GM18909 (cell line): ENCODE data around the gene TPH1.
"Not testable (repeated sequence)": the region's sequence is repeated elsewhere in the genome, so short reads cannot be mapped to it uniquely, and the experiment has no call there.

Source experiments
- ATAC-seq: cut with Tn5 transposase; IDR thresholded peaks from one replicate; pipeline ENCODE4 v1.9.1; 2021; ENCODE audit warnings: mild to moderate bottlenecking; ENCODE audit not compliant: unreplicated experiment, poor library complexity

Gene TPH1

DNA sequence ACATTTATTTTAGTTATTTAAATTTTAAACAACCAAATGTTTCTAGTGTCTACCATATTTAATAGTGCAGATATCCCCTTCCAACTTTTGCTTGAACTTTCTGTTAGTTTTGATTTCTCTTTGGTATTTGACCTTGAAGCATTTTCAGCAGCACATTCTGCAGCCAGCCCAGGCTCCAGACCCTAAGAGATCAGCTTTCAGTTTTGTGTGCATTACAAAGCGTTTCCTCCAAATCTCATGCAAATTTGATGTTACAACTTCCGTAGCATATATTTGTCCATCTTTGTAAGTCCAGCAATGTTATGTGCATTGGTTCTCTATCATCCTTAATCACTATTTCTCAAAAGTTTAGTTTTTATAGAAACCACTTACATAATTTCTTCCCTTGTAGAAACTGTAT, 18.6 kb downstream of the TPH1 start:
- no peak for ATAC-seq

DNA sequence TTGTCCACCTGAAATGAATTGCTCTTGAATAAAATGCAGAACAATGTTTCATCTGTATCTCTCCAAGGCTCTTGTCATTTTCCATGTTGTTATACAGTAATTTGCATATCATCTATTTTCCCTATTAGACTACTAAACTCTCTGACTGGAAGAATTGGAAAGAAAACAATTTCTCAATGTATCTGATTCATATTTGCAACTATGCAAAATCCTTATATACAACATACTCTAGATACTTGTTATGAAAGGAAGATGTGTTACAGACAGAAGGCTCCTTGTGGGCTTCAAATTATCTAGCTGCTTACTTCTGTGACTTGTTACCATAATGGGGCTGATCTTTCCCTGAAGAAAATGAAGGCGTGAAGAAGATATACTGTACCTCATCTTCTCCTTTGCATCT, 23.6 kb downstream of the TPH1 start:
- ATAC-seq = no peak

DNA sequence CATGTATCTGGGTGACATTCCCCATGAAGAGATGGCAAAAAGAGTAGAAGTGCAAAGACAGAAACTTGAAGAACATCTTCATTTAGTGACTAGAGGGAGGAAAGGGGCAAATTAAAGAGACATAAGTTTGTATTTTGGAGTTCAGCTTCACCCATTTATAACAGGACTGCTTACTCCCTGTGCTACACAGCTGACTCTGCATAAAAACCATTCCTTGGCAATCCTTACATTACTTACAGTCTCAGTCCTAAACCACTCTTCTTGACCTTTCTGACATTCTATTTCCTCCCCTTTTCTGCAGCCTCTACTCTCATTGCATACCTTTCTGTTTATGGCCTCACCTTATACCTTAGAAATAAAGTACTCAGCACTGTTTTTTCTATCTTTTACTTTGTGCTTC, 26.4 kb downstream of the TPH1 start:
- no peak for ATAC-seq

DNA sequence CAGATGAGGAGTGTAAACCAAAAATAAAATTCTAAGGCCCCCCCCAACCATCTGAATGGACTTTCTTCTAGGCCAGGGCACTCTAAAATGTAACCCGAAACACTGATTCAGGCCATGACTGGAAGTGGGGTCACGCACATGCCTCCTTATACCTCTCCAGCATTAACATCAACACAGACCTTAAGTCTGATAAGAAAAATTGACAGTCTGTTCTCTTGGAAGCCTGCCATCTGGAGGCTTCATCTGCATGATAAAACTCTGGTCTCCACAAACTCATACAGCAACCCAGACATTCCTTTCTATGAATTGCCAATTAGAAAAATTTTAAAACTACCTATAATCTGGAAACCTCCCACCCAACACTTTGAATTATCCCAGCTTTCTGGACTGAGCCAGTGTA, 29.3 kb downstream of the TPH1 start:
- ATAC-seq = no peak

DNA sequence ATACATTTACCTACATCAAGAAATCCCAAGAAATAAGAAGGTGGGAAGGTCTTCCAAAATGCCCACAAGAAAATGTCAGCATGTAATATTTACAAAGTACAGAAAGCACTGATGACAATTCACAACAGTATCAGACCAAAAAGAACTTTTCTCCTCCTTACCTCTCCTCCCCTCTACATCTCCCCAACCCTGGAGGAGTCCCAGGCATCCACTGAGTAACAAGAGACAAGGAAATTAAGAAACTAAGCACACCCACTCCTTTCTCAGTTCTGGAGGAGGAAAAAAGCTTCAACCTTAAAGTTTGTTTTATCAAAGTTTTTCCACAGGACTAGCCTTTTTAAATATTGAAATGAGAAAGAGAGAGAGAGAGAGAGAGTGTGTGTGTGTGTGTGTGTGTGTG, 31.2 kb downstream of the TPH1 start:
- ATAC-seq = no peak

DNA sequence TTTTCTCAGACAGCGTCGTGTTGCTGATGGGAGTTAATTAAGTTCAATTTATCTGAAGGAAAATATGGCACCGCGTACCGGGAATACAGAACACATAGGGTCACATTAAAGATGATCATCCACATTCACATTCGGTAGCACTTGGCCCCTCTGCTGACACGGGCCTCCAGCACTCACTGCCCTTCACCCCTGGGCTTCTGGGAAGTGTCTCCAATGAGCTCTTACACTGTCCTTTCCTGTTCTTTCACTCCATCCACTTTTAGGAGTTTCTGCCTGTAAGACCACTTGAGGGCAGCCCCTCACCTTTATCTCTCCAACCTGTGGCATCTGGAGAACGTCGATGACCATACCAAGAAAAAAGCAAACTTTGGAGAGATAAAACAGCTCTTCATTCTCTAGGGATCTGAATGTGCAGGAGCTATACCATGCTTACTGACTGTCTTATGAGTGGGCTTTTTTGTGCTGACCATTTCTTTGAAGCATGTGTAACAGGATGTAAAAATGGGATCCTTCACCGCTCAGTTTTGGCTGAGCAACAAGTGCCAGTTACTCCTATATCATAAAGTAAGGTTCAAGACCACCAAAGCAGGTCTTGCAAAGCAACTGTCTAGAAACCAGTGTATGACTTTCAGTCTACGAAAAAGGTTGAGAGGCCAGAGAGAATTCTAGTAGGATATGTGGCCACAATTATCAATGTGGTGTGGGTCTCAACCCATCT, 32.1 kb downstream of the TPH1 start:
- no peak for ATAC-seq

DNA sequence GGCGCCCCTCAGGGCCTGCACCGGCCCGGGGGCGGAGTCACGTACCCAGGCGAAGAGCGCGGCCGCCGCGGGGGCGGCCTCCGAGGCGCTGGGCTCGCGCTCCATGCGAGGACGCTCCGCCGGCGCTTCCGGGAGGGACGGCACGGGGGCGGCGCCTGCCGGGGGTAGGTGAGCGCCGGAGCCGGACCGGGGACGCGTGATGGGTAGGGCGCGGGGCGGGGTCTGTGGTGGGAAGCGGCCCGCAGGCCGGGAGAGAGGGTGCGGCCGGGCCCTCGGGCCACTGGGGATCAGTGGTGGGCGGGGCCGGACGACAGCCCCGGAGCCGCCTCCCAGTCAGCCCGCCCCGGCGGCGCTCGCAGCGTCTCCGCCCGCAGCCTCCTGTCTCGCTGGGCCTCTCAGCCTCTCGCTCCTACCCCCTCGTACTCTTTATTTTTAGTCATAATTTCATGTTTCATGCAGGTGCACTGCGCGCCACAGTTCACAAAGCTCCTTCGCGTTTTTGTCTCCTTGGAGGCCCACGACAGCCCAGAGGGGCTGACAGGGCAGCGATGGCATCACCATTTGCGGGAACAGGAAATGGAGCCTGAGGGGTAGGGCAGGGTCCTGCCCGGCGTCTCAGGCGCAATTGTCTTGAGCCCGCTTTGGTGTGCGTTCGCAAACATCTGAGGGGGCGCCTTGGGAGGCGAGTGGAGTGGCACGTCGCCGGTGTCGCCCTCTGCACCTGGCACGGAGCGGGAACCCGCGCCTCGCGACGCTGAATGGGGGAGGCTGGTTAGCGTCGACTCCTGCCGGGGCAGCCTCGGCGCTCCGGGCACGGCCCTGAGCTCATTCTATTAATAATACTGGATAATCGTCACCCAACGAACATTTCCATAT, 32.9 kb downstream of the TPH1 start, which contains the start of gene SERGEF:
Gene SERGEF, minus strand, starts transcription at position 142 of the 876 bp plus-strand sequence. Its CDS starts 37 bp downstream, at position 105.
- ATAC-seq = peak; percentile 94

DNA sequence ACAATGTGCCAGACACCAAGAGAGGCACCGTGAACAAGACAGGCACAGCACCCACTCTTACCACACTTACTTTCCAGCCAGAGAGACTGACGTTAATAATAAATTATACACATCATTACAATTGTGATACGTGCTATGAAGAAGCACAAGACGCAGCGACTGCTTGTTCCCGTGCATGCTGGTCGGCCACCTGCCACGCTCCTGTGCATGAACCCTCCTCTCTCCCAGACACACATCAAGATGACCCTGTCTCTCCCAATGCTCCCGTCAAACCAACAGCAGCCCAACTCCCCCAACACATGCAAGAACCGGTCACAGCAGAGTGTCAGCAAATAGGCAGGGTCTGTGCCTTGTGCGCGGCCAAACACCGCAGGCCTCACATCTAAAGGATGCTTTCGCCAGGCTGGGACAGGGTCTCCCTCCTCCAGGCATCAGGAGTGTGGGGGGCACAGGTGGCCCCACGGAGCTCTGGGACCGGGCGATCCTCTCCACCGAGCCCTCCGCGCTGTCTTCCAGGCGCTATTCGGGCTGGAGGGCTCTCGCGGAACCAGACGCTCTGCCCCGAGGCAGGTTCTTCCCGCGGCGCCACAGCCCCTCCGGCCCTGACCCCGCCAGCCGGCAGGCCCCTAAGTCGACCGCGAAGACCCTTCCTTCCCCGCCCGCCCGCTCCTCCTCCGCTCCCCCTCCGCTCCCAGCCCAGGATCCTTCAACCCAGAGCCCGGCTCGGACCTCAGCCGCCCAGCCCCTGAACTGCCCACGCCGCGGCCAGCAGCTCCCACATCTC, 33.8 kb downstream of the TPH1 start:
- ATAC-seq = no peak

DNA sequence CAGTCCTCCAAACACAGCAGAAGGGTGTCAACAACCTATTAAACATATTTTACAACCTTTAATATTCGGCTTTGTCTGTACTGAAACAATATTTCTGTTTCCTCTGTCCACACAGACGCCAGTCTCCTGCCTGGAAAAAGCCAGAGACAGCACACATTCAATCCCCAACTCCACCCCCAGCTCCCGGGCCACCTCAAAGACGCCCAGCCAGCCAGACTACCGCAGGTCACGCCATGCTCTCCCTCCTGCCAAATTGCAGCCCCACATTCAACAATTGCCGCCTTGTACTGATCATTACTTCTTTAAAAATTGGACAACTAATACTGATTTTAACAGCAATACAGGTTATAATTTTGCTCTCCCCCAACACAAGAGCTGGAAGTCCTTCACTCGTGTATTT, 34.4 kb downstream of the TPH1 start:
- no peak for ATAC-seq

DNA sequence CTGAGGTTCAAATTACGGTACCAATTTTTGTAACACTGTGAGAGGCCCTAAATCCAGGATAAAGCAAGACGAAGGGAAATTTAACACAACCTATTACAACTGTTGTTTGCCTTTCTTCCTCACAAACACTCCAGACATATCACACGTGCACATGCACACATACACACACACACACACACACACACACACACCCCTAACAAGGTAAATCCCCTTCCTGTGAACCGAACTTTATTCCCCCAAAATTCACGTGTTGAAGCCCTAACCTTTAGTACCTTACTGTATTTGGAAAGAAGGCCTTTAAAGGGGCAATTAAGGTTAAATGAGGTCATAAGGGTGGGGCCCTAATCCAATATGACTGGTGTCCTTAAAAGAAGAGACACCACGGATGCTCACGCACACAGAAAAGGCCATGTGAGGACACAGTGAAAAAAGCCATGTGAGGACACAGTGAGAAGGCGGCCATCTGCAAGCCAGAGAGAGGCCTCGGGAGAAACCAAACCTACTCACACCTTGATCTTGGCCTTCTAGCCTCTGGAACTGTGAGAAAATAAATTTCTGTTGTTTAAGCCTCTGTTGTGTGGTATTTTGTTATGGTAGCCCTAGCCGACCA, 35.0 kb downstream of the TPH1 start:
- no peak for ATAC-seq

DNA sequence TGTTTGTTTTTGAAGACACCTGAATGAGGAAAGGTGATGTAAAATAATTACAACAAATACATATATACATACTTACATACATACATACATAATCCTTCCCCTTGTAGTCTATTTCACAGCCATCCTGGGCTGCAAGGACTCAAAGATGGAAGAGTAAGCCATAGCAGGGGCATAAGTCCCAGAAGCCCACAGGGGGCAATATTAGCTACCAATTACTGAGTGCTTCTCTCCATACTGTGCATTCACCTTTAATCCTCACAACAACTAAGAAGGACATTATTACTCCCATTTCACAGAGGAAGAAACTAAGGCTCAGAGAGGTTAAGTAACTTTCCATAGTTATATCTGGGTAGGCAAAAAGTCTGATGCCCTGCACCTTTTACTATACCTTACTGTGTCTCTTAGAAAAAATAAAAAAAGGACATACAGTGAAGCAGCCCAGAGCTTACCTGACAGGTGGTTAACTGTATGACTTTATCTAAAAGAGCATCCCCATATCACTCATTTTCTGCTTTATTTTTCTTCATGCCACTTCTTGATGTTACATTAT, 35.9 kb downstream of the TPH1 start:
- ATAC-seq = no peak

DNA sequence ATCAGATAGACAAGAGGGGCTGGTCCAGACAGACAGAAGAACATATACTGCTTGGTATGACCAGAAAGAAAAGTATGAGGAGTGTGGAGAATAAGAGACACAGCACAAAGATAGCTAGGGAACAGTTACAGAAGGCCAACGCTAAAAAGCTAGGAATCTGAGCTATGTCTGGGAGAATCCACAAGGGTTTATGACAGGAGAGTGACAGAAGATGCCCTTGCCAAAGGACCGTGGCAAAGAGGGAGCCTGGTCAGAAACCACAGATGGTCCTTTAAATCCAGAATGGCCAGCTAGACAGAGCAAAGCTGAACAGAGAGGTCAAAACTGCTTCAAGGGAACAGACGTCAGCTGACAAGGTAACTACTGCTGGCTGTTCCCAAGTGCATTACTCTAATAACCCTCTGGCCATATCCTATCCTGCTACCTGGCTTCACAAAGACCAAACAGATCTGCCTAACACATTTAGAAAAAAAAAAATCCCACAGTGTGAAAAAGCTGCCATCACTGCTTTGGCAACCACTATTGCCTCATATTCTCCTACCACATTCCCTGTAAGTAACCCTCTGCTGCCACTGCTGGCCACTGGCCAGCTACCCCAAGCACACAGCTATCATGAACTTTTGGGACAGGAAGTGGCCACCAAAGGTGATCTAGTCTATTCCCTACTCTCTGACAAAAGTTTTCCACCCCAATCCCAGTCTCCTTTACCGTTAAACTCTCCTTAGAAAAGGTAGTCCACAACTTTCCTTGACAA, 40.5 kb downstream of the TPH1 start:
- ATAC-seq = no peak

DNA sequence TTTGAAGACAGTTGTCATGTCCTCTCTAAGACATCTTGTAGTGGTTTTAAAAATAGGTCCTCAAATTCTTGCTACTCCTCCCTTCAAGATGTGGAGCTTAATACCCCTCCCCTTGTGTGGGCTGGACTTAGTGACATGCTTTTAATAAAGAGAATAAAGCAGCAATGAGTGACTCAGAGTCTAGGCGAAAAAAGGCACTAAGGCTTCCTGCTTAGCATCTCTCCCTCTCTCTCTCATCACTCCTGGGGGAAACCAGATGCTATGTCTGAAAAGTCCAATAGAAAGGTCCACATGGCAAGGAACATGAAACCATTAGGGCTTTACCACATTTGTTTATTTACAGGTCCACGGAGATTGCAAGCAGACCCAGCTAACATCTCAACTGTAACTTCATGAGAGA, 44.9 kb downstream of the TPH1 start:
- ATAC-seq = no peak

DNA sequence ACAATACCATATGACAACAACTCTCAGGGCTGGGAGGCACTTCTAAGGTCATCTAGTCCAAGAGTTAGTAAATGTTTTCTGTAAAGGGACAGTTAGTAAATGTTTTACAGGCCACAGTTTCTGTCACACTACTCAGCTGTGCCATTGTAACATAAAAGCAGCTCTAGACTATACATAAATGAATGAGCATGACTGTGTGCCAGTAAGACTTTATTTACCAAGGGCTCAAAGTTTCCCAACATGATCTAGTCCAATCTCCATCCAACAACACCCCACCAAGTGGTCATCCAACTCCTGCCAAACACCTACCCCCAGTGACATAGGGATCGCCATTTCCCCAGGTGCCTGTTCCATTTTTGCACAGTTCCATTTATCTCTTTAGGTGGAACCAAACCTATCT, 45.3 kb downstream of the TPH1 start:
- peak; percentile 90 for ATAC-seq

DNA sequence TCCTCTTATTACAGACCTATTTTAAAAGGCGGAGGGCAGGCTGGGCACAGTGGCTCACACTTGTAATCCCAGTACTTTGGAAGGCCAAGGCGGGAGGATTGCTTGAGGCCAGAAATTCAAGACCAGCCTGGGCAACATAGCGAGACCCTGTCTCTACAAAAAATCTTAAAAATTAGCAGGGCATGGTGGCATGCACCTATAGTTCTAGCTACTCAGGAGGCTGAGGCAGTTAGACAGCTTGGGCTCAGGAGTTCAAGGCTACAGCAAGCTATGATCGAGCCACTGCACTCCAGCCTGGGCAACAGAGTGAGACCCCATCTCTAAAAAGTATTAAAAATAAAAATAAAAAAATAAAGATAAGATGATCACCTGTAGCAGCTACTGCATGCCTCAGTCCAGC, 45.9 kb downstream of the TPH1 start:
- ATAC-seq = not testable (repeated sequence)
